GM12874 (cell line): ENCODE results near the gene CHI3L1.

Experiments
- TF ChIP-seq, protein P1 (sequence below): IDR thresholded peaks from 2 replicates; pipeline ENCODE4 v1.5.1; 2011; ENCODE audit warnings: low read depth, mild to moderate bottlenecking, control low read depth, low read length, moderate library complexity; ENCODE audit not compliant: insufficient read depth

CHI3L1 gene

DNA sequence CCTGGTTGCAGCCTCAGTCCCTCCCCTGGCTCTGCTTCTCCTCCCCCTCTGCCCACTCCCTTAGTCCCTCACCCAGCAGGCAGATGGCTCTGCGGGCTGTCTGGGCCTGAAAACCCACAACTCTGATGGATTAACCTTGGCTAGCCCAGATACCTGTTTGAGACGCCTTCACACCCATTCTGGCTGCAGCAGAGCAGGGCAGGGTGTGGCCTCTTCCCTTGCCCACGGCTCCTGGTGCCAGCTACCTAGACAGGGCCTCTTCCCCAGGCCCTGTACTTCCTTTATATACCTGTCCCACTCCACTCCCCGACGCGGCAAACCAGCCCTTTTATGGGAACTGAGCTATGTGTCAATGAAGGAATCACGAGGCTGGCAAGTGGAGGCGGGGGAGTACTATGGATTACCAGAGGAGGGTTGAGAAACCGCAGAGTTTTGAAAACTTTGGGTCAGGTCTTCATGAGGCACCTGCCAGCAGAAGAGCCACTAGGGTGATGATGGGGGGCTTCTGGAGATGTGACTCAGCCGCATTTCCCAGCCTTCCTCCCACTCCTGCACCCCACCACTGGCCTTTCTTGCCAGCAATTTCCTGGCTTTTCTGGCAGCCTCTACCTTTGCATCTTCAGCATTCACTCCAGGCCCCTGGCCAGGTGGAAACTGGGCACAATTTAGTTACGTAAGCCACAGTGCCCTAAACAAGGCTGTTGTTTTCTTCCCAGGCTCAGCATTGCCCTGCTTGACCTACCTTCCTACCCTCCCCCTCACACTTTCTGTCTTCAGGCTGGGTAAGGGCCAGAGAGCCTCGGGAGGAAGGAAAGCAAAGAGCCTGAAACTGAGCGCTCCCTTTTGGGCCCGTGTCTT is at the start of gene CHI3L1:
CHI3L1 (minus strand) TSS at position 259 of the 858 bp plus-strand sequence; CDS start at position 178, 81 bp downstream.
- TF ChIP-seq, protein P1, sequence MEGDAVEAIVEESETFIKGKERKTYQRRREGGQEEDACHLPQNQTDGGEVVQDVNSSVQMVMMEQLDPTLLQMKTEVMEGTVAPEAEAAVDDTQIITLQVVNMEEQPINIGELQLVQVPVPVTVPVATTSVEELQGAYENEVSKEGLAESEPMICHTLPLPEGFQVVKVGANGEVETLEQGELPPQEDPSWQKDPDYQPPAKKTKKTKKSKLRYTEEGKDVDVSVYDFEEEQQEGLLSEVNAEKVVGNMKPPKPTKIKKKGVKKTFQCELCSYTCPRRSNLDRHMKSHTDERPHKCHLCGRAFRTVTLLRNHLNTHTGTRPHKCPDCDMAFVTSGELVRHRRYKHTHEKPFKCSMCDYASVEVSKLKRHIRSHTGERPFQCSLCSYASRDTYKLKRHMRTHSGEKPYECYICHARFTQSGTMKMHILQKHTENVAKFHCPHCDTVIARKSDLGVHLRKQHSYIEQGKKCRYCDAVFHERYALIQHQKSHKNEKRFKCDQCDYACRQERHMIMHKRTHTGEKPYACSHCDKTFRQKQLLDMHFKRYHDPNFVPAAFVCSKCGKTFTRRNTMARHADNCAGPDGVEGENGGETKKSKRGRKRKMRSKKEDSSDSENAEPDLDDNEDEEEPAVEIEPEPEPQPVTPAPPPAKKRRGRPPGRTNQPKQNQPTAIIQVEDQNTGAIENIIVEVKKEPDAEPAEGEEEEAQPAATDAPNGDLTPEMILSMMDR = no peak

DNA sequence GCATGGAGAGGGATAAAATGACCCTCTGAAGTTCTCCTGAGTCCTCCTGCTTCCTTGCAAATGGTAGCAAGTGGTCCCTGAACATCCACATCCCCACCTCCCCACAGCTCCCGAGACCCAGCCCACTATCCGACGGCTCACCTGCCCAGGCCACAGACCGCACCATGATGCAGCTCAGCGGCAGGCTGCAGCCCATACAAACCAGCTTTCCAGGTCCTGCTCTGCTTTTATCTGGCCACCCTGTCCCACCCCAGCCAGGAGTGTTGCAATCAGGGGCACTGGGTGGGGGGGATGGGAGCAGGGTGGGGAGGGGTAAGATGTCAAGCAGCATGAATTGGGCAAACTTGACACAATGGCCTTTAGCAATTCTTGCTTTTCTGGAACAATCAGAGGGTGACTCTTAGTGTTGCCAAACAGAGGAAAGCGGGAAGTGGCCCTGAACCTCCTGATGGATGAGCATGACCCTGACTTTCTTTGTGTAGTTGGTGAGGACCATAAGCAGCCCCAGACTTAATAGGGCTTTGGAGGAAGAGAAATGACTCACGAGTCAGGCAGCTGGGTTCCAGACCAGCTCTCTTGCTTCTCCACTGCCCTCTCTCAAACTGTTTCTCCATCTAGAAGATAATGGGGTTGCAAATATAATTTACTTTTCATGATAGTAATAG is 43.1 kb upstream of the CHI3L1 start, which contains the start of gene CHIT1:
CHIT1 (minus strand) TSS at position 203 of the 665 bp plus-strand sequence; CDS start at position 166, 37 bp downstream.
- TF ChIP-seq, protein P1 = no peak

DNA sequence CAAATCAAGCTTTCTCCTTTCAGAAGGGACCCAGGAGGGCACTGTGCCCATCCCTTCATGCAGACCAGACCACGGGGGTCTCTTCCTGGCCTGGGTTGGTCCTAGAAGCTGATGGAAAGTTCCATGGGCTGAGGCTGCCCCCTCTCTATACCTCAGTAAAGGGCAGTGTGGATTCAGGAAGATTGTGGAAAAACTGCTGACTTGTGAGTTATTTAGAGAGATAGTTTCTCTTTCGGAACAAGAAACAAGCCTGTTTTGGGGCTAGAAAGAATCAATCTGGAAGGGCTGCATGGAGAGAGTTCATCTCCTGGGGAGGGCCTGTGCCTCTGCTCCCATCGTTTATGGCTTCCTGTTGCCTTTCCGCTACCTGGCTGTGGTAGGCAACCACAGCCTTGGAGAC is 42.2 kb upstream of the CHI3L1 start:
- TF ChIP-seq, protein P1 = no peak

DNA sequence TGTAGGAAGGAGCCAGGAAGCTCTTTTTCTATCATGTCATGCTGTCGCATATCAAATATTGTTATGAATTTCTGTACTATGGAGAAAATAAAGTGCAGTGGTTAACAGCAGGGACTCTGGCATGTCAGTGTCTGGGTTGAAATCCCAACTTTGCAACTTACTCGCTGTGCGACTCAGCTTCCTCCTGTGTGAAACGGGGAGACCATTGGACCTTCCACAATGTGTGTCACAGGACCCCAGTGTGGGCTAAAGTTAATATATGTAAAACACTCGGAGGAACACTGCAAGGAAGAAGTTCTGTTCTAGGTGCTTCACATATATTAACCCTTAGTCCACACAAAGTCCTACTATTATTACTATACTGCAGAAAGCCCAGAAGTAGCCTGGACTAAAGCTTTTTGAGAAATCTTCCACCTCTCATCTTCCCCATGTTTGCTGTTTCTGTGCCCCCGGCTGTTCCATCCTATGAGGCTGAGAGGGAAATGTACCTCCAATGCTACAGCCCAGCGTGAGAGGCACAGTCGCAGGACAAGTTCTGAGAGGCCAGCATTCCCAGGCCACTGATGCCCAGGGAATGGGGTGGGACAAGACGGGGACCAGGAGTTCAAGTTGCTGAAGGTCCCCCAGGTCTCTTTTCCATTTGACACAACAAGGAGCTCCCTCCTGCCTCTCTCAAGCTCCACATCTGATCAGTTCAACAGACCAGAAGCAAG is 41.0 kb upstream of the CHI3L1 start:
- TF ChIP-seq, protein P1 = no peak

DNA sequence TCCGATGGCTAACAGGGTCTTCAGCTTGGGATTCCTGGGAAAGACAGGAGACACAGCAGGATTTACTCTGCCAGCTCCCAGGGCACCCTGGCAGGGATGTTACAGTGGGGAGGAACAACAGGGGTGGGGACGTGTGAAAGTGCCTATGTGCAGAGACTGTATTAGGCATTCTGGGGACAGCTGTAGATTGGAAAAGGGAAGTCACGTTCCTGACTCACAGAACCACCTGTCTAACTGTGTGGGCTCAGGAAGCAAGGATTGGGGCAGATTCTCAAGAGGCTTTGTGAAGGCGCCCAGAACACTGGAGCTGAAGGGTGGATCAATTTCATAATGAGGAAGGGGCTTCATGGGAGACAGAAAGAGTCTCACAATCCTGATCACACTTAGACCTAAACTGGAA is 38.6 kb upstream of the CHI3L1 start:
- TF ChIP-seq, protein P1 = no peak

DNA sequence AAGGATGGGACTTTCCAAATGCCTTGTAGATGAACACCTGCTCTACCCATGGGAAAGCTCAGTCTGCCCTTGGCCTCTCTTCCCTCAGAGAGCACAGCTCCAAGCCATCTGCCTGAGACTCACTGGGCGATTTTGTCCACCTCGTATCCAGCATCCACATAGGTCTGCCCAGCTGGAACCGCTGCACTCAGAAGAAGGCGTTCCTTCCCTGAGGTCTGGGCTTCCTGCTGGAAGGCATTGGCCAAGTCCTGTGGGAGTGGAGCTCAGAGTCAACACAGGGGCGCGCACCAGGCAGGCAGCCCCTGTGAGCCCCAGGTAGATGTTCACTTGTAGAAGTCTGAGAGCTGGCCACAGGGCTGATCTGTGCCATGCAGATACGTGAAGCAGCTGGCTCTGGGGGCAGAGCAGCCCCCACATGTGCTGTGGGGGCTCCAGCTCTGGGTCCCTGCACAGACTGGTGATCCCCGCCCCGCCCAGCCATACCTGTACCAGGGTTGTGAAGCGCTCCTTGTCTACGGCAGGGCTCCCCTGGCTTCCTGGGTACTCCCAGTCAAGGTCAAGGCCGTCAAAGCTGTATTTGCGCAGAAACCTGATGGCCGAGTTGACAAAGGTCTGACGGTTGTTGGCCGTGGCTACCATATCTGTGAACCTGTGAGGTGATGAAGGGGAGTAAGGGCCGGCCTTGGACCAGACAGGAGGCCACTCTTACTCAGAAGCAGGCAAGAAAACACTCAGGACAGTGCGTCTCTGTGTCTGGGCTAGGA is 36.7 kb upstream of the CHI3L1 start:
- TF ChIP-seq, protein P1 = no peak
